GM18498 (cell line): ENCODE measurements around the gene LRCH1.
A peak's percentile ranks its signal among the peaks of the same experiment; 100 is the strongest.

Experiments
- ATAC-seq: cut with Tn5 transposase; IDR thresholded peaks from one replicate; pipeline ENCODE4 v1.9.1; 2021; ENCODE audit warnings: mild to moderate bottlenecking, moderate library complexity; ENCODE audit not compliant: unreplicated experiment

Gene LRCH1

GRCh38 chr13:46560778-46561177, 7.8 kb downstream of the LRCH1 start:
- ATAC-seq, result no peak

DNA sequence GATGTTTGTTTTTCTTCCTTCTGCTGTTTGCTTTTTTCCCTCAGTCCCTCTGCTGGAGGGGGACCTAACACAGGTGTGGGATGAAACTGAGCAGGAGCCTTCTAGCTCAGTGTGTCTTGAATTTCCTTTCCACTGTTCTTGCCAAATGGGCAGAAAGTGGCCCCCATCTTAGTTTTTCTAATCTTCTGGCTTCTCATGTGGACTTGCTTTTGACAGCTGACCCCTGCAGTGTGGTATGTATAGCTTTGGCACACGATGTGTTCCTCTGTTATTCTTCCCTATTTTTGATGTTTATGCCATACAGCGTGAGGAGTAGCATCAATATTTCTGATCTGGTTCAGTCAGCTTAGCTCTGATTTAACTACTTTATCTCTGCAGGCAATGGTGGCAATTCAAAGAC, 8.3 kb downstream of the LRCH1 start:
- ATAC-seq, result no peak

DNA sequence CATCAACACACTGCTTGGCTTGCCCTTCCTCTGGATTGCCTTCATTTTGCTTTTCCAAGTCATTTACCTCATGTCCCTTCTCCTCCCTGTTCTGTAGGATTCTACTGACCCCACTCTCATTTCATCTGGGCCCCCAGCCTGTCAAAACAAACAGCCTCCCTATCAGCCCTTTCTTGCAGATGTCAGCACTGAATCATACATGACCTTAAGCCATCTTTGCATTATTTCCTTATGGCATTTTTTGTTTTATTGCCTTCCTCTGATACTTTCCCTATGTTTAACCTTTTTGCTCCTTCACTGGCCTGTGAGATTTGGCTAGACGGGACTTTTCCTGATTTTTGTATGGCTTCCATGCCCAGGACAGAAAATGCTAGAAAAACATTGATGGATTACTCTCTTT, 8.7 kb downstream of the LRCH1 start:
- ATAC-seq, result no peak

GRCh38 chr13:46562152-46562551, 9.2 kb downstream of the LRCH1 start:
- no peak for ATAC-seq

DNA sequence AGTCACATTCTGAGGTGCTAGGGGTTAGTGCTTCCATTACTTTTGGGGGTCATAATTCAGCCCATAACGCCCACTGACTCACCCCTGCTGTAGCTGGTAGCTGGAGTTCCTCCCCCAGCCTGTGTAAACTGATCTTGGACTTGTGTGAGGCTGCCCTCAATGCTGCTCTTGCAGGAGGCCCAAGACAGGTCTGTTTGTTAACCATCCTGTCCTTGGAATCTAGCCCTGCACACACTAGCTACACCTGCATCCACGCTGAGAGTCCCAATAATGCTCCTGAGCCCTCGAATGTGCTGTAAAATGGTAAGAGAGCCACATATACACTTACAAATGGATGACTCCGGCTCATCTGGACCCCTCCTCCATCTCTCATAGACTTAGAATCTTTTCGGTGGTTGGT, 9.6 kb downstream of the LRCH1 start:
- ATAC-seq, result no peak

- peak; percentile 67 for ATAC-seq
Observed at GRCh38 chr13:46565808-46566750, 13.1 kb downstream of the LRCH1 start.

- no peak for ATAC-seq
Observed at GRCh38 chr13:46567671-46568070, 14.7 kb downstream of the LRCH1 start.

DNA sequence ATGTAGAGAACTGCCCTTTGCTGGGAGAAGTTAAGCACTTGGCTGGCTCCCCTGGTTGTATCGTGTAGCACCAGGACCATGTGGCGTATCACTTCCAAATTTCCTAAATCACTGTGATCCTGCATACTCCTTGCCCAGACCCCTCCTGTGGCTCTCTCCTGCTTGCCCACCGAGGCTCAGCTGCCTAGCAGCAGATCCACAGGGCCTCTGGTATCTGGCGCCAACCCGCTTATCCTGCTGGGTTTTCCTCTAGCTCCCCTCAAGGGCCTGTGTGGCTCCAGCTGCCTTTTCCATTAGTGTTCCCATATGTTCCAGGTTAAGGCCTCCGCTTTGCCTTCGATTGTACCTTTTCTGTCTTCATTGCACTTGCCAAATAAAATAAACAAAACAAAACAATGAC, 16.5 kb downstream of the LRCH1 start:
- ATAC-seq, result no peak

DNA sequence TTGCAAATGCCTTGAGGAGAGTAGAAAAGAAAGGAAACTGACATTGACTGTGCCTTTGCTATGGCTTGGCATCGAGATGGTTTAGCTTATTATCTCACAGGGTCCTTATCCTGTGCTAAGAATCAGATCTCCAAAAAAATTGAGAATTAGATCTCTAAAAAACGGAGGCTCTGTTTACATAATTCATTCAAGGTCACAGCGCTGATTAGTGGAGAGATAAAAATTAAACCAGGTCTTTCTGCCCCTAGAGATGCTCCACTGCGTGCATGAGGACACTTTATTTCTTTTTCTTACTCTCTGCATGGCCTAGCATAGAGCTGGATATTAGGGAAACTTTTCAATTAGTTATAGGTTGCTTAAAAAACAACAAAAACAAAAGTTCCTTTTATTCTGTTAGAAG, 17.3 kb downstream of the LRCH1 start:
- no peak for ATAC-seq

- peak; percentile 71 for ATAC-seq
Observed at GRCh38 chr13:46571189-46571908, 18.4 kb downstream of the LRCH1 start.

DNA sequence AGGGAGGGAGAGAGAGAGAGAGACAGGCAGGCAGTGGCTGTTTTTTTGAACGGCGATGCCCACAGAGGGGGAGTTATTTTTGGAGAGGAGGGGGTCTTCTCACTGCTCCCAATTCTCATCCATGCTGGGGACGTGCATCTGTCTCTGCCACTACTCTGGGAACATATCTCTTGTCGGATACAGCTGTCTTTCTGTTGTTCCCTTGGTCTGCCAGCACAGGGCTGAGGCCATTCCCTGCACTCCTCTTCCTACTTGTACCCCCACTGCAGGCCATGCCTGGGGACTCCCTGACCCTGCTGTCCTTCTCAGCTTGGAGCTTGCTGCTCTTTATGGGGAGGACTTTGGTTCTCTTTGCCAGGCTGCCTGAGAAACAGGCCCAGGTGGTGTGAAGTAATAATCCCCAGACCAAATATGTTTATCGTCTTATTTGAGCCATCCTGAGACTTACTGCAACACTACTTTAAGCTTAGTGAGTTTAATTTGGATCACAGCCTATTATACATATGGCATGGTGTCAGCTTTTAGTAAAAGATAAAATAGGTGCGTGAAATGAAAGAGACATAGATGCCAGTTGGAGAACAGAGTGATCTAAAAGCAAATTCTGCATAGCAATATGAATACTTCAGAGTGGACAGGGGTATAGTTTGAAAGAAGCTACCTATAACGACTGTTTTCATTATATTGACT, 19.1 kb downstream of the LRCH1 start:
- ATAC-seq, result peak; percentile 2

- peak; percentile 49 for ATAC-seq
Observed at GRCh38 chr13:46572752-46573431, 19.9 kb downstream of the LRCH1 start.

GRCh38 chr13:46575301-46575771, 22.4 kb downstream of the LRCH1 start:
- peak; percentile 23 for ATAC-seq

DNA sequence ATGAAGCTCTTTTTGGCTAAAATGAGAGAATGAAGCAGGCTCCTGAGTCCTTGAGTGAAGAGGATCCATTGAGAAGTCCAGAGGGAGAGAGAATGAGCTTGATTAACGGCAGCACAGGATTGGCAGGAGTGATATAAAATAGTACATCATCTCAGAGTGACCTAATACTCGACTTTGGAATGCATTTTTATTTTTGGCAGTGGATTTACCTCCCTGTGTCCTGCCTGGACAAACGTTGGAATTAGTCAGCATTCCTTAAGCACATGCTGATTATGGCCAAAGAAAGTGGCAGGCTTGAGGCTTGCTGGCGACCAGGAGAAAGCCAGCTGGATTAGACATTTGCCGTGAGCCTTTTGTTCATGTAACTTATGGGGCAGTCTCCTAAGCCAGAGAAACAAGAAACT, 22.9 kb downstream of the LRCH1 start:
- ATAC-seq, result no peak

DNA sequence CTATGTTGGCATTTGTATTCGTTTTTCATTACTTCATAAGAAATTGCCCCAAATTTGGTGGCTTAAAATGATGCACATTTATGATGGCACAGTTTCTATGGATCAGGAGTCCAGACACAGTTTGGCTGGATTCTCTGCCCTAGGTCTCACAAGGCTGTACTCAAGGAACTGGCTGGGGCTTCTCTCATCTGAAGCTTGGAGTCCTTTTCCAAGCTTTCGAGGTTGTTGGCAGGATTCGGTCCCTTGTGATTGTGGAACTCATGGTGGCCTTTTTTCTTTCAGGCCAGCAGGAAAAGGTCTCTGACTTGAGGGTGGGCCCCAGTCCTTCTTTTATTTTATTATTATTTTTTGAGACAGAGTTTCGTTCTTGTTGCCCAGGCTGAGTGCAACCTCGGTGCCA, 23.8 kb downstream of the LRCH1 start:
- ATAC-seq, result no peak

DNA sequence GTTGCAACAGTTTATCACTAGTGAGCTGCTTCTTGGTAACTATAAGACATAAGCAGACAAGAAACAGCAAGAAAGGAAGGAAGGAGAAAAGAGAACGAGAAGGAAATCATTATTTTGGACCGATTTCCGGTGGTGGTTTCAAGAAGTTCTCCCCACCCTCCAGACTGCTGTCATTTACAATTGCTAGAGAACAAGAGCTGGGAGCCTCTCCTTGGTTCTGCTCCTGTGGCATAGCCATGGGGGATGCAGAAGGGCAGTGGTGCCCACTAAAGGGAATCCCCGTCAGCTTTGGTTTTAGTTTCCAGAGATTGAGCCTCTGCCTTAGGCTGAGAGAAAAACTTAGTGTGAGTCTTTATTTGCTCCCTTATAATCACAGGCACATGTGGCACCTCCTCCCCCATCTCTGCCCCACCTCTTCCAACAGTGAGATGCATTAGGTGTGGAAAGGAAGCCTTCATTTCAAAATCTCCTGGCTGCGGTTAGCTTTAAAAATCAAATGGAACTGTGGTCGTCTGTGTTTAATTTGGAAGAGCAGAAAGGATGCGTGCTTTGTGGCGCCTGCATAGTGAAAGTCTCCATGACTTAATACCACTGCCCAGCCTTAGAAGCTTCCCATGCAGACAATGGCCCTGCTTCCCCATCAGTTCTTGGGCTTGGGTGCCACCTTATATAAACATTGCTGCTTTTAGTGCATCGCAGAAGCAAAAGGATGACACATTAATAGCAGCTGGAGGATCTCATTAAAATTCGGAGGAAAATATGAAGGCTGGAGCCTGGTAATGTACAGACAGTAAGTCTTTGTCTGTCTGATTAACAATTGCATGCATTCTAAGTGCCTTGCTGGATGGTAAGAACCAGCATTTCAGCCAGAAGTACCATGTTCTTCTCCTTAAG, 25.0 kb downstream of the LRCH1 start:
- peak; percentile 25 for ATAC-seq

DNA sequence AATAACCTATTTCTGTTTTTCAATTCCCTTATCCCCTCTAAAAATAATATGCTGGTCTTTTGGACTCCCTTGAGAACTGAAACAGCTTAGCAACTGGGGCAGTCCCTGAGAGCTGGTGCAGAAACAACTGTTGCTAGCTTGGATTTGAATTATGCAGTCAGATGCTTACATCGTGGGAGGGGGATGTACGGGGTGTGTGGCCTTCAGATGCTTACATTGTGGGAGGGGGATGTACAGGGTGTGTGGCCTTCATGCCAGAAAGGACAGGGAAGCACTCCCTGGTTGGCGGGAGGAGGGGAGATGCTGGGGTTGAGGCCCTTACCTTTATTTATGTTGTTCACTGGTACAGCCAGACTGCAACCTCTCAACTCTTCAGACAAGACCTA, 25.6 kb downstream of the LRCH1 start:
- peak; percentile 40 for ATAC-seq

GRCh38 chr13:46580362-46580839, 27.4 kb downstream of the LRCH1 start:
- no peak for ATAC-seq

DNA sequence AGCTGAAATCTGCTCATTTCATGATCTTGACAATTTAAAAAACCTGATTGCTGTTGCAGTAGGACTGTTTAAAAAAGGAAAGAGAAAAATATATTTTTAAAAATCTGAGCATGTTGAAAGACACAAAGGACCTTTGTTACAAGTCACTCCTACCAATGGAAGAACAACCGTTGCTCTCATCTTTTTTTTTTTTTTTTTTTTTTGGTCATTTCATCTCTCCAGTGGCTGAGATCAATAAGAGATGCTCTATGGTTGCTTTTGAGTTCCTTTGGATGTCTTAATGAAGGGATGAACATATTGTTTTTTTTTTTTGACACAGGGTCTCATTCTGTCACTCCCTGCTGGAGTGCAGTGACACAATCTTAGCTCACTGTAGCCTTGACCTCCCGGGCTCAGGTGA, 29.2 kb downstream of the LRCH1 start:
- no peak for ATAC-seq
